Renal cortex interstitium (tissue), 11 donors: ENCODE measurements around the gene UBE3A. TPM values are rescaled to one million over a fixed set of nuclear protein-coding genes. Genes with fewer than 3 reads are reported as not detected.
"Not testable (repeated sequence)": the region's sequence is repeated elsewhere in the genome, so short reads cannot be mapped to it uniquely, and the experiment has no call there.

Experiments used
- DNase-seq, 11 donors: peaks; one replicate each; pipeline ENCODE4 v3.0.0-alpha.2; 2013; ENCODE audit warnings: low read depth in 9 of 11, low spot score in 4 of 11; ENCODE audit errors: extremely low read depth in 1 of 11
- polyA plus RNA-seq, 3 donors: library from polyadenylated mRNA; unstranded; fragments of 120-200 nt; gene quantifications; one replicate each; pipeline ENCODE4 v1.2.1, GENCODE V29; 2013; ENCODE audit not compliant: insufficient read length in 3 of 3

The UBE3A gene
- polyA plus RNA-seq, 3 donors, result 89.8 to 108 (median 96.9) TPM

- DNase-seq, result no peak
Observed at GRCh38 chr15:25415707-25416106, 23.1 kb downstream of the UBE3A start.

- DNase-seq, result no peak
Observed at GRCh38 chr15:25415217-25415616, 23.6 kb downstream of the UBE3A start.

GRCh38 chr15:25410649-25411048 is 28.2 kb downstream of the UBE3A start:
- DNase-seq, result no peak

DNA sequence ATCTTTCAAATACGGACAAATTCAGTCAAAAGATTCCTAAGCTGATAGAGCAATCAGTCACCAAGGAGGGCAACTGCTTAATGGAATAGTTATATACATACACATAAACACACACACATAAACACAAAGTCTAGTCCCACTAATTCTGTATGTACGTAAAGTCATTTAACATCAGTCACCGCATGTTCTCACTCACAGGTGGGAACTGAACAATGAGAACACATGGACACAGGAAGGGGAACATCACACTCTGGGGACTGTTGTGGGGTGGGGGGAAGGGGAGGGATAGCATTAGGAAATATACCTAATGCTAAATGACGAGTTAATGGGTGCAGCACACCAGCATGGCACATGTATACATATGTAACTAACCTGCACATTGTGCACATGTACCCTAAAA is 29.1 kb downstream of the UBE3A start:
- not testable (repeated sequence) for DNase-seq

- no peak for DNase-seq
Observed at GRCh38 chr15:25408929-25409328, 29.9 kb downstream of the UBE3A start.

GRCh38 chr15:25408428-25408827 is 30.4 kb downstream of the UBE3A start:
- DNase-seq, result no peak

DNA sequence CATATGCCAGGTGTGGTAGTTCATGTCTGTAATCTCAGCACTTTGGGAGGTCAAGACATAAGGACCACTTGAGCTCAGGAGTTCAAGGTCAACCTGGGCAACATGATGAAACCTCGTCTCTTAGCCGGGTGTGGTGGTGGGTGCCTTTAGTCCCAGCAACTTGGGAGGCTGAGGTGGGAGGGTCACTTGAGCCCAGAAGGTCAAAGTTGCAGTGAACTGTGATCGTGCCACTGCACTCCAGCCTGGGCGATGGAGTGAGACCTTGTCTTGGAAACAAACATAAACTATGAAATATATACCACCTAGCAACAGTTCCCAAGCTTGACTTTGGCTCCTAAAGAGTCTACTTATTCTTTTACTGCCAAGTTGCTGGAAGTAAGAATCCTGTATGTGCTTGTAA is 30.9 kb downstream of the UBE3A start:
- DNase-seq, result no peak

DNA sequence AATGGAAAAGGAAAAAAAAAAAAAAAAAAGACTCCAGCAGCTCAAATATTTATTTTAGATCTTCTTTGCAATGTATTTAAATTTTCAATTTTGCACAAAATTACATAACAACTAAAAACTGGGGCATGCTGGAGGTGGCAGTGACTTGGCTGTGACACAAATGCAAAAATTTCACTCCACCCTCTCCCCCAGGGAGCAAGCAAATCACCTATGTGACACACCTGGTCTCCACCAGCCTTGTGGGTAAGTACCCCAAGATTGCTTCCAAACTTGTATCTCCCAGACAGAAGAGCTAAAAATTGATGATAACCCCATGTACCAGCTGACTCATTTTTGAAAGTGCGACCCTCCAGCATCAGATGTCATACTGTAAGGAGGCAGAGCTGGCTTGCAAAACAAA is 32.0 kb downstream of the UBE3A start:
- DNase-seq, result no peak

GRCh38 chr15:25406261-25406660 is 32.6 kb downstream of the UBE3A start:
- DNase-seq, result no peak

- no peak for DNase-seq
Observed at GRCh38 chr15:25403771-25404170, 35.1 kb downstream of the UBE3A start.

- DNase-seq, result no peak
Observed at GRCh38 chr15:25402342-25402741, 36.5 kb downstream of the UBE3A start.

DNA sequence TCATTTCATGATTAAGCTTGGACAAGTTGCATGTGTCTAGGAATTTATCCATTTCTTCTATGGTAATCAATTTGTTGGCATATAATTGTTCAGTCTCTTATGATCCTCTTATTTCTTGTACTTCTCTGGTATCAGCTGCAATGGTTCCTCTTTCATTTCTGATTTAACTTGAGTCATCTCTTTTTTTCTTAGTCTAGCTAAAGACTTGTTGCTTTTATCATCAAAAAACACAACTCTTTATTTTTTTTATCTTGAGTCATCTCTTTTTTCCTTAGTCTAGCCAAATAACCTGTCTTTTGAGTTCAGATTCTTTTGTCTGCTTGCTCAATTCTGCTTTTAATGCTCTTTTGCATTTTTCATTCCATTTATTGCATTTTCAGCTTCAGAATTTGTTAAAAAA is 37.3 kb downstream of the UBE3A start:
- no peak for DNase-seq

GRCh38 chr15:25397100-25397499 is 41.7 kb downstream of the UBE3A start:
- DNase-seq, result no peak

GRCh38 chr15:25394898-25395297 is 43.9 kb downstream of the UBE3A start:
- DNase-seq, result no peak

DNA sequence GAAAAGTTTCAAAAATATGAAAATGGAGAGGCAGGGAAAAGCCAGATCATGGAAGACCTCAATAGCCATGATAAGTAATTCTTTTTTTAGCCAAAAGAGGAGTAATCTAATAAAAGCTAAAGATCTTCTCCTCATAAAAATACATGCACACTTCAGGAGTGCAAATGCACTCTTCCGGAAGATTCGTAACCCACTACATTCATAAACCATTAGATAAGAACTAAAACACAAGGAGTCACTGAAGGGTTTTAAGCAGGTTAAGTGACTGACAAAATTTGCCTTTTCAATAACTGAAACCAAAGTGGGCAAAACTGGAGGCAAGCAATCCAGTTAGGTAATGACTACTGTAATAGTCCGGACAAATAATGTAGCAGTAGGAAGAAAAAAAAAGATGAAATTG is 46.0 kb downstream of the UBE3A start:
- DNase-seq, result no peak

- DNase-seq, result no peak
Observed at GRCh38 chr15:25391971-25392721, 46.7 kb downstream of the UBE3A start.

DNA sequence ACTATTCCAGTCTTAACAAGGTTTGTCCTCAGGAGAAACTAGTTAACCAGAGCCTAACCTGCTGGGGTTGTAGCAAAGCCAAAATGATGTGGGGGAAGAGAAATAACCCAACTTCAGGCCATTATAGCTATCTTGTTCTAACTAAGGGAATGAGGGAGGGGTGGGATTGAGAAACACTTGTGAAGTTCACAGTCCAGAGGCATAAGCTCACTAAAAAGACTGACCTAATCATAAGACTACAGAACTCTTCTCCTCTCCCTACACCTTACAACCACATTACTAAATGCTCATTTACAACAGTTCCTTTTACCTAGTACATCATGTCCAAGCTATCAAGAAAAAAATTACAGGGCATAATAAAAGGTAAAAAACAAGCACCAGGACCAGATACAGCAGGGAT is 52.8 kb downstream of the UBE3A start:
- no peak for DNase-seq

DNA sequence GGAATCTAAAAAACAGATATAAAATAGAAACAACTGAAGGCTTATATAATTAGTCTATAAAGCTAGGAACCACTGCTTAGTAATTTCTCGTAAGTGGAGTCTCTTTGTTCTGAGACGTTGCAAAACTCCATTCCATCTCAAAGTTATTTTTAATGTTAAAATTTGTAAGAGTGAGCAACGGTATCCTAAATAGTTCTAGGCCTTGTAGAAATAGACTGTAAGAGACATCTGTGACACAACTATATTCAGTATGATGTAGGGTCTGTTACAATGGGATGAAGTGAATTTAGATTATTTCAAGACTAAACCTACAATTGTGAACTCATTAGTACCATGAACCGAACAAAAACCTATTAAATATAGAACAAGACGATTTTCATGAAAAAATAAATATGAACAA is 57.2 kb downstream of the UBE3A start:
- no peak for DNase-seq

GRCh38 chr15:25378501-25378901 is 60.3 kb downstream of the UBE3A start:
- no peak for DNase-seq

GRCh38 chr15:25375557-25375956 is 63.3 kb downstream of the UBE3A start:
- DNase-seq, result peak in 7 of 11 donors; percentile 3 to 45 (median 13)

DNA sequence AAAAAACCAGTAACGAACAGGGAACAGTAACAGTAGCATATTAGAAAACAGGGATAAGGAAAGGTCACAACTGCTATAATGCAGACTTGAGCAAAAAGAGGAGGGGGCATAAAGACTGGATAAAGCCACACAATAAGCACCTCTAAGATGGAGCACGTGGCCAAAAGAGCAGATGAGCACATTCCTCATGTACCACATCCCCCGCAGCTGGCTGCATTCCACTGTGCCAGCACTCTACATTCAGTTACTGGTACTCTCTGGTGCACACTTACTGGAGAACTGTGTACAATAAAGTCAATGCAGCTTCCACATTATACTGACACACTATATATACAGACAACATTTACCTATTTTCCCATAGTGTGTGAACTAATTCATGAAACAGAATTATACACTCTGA is 64.7 kb downstream of the UBE3A start:
- no peak for DNase-seq
